HG03354 (cell line): Measurements from ENCODE around the gene SCGB1C1.
"Not testable (repeated sequence)": the region's sequence is repeated elsewhere in the genome, so short reads cannot be mapped to it uniquely, and the experiment has no call there.

Source experiments
- ATAC-seq: cut with Tn5 transposase; IDR thresholded peaks from one replicate; pipeline ENCODE4 v1.9.1; 2021; ENCODE audit warnings: mild to moderate bottlenecking; ENCODE audit not compliant: unreplicated experiment, poor library complexity, severe bottlenecking

The SCGB1C1 gene

GRCh38 chr11:216081-216974, 23.4 kb downstream of the SCGB1C1 start:
- no peak for ATAC-seq

- no peak for ATAC-seq
Measured at GRCh38 chr11:217704-218103, 24.8 kb downstream of the SCGB1C1 start.

- no peak for ATAC-seq
Measured at GRCh38 chr11:218815-219593, 26.1 kb downstream of the SCGB1C1 start.

DNA sequence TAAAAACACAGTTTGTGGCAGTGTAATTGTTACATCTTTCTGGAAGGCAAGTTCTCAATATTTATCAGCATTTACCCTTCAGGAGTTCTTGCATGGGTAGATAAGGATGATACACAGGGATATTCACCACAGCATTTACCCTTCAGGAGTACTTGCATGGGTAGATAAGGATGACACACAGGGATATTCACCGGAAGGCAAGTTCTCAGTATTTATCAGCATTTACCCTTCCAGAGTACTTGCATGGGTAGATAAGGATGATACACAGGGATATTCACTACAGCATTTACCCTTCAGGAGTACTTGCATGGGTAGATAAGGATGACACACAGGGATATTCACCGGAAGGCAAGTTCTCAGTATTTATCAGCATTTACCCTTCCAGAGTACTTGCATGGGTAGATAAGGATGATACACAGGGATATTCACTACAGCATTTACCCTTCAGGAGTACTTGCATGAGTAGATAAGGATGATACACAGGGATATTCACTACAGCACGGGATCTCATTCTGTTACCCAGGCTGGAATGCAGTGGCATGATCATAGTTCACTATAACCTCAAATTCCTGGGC, 27.9 kb downstream of the SCGB1C1 start:
- ATAC-seq, result not testable (repeated sequence)

DNA sequence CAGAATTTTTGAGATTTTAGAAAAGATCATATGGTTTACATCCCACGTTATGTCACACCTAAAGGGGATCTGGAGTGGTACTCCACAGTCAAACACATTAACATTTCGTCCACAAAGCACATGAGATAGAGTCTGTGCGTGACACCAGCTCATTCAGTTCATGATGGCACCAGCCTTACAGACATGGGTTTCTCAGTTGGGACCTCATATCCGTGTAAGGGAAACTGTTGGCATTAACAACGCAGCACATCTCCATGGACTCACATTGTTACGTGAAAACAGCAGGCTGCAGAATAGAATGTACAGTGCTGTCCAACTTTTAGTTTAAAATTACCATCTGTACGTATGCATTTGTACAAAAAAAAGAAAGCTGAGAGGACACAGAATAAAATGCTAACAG, 28.7 kb downstream of the SCGB1C1 start:
- ATAC-seq, result no peak

GRCh38 chr11:221998-222789, 29.3 kb downstream of the SCGB1C1 start:
- ATAC-seq, result no peak

- no peak for ATAC-seq
Measured at GRCh38 chr11:223026-223789, 30.3 kb downstream of the SCGB1C1 start.

DNA sequence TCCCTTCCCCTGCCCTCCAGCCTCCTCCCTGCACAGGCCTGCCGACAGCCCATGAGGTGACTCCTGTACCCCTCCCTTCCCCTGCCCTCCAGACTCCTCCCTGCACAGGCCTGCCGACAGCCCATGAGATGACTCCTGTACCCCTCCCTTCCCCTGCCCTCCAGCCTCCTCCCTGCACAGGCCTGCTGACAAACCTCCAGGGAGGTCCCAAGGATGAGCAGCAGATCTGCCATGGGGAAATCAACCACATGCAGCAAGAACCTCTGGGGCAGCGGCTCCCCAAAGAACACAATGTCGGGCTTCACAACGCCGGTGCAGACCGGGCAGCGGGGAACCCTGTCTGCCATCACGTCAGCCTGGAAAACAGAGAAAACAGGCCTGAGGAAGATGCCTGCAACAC, 31.0 kb downstream of the SCGB1C1 start:
- no peak for ATAC-seq

- ATAC-seq, result no peak
Measured at GRCh38 chr11:224424-224823, 31.5 kb downstream of the SCGB1C1 start.

- no peak for ATAC-seq
Measured at GRCh38 chr11:225734-226453, 33.0 kb downstream of the SCGB1C1 start.

- ATAC-seq, result no peak
Measured at GRCh38 chr11:227824-228379, 35.0 kb downstream of the SCGB1C1 start.

GRCh38 chr11:230431-230830, 37.6 kb downstream of the SCGB1C1 start:
- ATAC-seq, result no peak

- no peak for ATAC-seq
Measured at GRCh38 chr11:232783-233565, 40.1 kb downstream of the SCGB1C1 start.

DNA sequence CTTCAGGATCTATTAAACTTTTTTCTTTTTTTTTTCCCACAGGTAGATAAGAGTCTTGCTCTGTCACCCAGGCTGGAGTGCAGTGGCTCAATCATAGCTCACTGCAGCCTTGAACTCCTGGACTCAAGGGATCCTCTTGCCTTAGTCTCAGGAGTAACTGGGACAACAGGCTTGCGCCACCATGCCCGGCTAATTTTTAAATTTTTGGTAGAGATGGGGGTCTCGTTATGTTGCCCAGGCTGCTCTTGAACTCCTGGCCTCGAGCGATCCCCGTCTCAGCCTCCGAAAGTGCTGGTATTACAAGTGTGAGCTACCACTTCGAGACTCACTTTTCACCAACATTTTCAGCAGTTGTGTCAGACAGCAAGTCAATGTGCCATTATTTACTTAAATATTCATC, 42.3 kb downstream of the SCGB1C1 start:
- no peak for ATAC-seq

DNA sequence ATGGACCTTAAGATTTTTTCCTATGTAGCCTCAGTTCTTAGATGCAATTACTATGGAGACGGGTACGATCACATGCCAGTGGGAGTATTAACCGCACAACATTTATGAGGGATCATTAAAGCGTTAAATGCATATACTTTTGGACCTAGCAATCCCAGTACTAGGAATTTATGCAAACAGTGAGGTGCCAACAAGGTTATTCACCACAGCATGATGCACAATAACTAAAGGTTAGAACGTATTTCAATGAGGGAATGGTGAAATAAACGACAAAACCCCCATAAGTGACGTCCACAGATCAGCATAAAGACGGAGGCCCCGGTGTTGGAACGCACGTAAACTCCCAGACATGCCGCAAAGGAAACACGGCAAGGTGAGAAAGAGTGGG, 42.7 kb downstream of the SCGB1C1 start:
- peak; percentile 15 for ATAC-seq

- ATAC-seq, result peak; percentile 84
Measured at GRCh38 chr11:235997-236773, 43.3 kb downstream of the SCGB1C1 start, which contains the start of gene SIRT3. Gene SIRT3 (minus strand): TSS chr11:236342. CDS start chr11:236328, 14 bp downstream.
